HG02678 (cell line): ENCODE measurements around the gene SRBD1.
A peak's percentile ranks its signal among the peaks of the same experiment; 100 is the strongest.

Experiments
- ATAC-seq: cut with Tn5 transposase; IDR thresholded peaks from one replicate; pipeline ENCODE4 v1.9.1; 2021; ENCODE audit warnings: mild to moderate bottlenecking, moderate library complexity; ENCODE audit not compliant: unreplicated experiment

The SRBD1 gene

DNA sequence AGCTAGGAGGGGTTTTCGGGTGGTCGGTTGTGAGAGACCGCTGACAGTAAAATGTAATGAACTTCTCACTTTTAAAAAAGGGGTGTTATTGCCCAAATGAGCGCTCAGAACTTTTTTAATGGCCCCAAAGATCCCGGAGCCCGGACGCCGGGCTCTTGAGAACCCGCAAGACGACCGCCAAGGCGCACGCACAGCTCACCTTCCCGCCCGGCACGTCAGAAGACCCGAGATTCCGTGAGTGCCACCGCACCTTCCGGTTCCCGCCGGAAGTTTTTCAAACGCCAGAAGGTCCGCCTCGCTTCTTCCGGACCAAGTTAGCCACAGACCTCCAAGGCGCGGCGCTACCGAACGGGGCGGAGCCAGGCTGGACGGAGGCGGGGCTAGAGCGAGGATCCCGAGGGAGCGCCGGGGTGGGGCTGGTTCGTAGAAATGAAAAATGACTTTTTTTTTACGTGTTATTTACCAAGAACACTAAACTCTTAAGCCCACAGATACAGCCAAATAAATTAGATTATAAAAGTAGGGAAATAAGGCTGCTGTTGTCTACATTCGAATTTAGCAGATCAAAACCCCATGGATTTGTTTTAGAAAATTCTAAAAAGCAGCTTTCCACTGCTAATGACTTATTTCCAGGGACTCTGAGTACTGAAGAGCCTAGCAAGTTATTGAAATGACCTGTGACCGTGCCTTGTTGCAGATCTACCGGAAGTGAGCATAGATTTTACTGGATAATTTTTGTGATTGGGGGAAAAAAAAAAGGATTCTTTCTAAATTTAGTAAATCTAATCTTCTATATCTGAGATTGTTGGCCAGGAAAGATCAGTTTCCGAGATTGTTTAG, at the start of gene SRBD1:
TSS of gene SRBD1 (minus strand) at position 248 of the 840 bp plus-strand sequence. CDS start 5,826 bp downstream, outside the sequence.
- ATAC-seq: peak; percentile 94

- no peak for ATAC-seq
These were observed 43.2 kb upstream of the SRBD1 start for GRCh38 chr2:45654250-45654649.

- ATAC-seq: no peak
These were observed 42.3 kb upstream of the SRBD1 start for GRCh38 chr2:45653122-45653913.

DNA sequence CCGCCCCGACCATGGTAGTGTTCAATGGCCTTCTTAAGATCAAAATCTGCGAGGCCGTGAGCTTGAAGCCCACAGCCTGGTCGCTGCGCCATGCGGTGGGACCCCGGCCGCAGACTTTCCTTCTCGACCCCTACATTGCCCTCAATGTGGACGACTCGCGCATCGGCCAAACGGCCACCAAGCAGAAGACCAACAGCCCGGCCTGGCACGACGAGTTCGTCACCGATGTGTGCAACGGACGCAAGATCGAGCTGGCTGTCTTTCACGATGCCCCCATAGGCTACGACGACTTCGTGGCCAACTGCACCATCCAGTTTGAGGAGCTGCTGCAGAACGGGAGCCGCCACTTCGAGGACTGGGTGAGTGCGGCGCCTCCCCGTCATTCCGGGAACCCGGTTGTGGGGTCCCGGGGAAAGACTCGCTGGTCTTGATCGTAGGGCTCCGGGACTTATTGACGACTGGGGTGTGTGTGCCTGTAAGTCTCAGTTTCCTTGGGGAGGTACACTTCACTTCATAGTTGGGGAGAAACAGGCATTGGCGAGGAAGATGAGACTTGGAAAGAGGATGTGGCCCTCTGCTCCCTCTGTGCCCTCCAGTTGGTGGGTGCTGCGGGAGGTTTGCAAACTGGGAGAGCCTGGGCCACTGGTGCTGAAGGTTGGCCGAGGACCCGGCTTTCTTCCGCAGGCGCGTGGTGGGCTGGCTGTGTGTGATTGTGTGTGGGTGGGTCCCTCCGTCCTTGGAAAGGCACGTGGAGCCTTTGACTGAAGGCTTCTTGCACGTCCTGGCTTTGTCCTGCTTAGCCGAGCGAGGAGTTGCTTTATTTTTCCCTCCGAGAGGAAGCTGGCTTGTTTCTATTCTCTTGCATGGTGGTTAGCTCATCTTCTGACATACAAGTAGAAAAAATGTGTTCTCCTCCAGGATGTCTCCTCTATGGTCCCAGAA, 41.3 kb upstream of the SRBD1 start:
- no peak for ATAC-seq

DNA sequence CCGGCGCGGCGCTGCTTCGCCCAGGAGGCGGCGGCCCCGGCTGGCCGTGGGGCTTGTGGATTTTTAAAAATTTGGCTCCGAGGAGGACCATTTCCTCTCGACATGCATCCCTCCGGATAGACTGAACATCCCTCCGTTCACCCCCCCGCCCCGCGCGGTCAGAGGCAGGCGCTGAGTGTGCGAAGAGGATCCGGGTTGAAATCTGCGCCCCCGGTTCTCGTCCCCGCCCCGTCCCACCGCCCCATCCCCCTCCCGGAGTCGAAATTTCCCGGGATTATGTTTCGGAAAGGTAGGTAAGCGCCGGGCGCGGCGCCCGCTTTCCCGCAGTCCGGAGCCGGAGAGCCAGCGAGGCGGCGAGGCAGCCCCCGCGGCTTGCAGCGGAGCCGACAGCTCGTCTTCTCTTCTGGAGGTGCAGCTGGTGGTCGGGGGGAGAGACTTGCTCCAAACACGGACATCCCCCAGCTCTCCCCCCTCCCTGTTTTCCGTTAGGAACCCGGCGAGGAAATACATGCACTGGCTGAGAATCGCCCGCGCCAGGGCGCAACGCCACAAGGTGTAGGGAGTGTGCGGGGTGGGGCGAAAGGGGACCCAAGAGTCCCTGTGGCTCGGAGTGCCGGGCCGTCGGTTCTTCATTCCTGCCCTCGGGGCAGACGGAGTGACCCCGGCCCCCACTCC, 40.5 kb upstream of the SRBD1 start, which contains the start of gene PRKCE:
TSS of gene PRKCE (plus strand) at position 261 of the 675 bp plus-strand sequence.
- ATAC-seq: peak; percentile 19

DNA sequence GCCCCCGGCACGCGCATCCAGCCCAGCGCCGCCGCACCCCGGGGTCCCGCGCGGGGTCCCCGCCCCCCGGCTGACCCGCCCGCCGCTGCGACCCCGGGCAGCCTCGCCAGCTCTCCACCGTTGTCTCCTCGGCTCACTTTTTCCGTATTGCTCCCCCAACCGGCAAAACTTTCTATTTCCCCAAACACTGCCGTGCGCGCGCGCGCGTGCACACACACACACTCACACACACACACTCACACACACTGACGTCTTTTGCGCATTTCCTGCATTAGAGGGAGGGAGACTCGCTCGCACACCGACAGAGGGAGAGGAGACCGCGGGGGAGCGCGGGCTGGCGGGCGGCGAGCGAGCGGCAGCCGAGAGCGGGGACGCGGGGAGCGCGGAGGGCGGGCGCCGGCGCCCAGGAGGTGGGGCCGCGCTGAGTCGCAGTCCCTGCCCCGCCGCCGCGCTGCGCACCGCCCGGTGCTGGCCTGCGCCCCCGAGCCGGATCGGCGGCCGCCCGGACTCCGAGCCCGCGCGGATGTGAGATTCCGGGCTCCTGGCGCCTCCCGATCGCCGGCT, 39.9 kb upstream of the SRBD1 start:
- ATAC-seq: peak; percentile 77

GRCh38 chr2:45649858-45650811, 39.1 kb upstream of the SRBD1 start:
- ATAC-seq: peak; percentile 32

- ATAC-seq: no peak
These were observed 38.4 kb upstream of the SRBD1 start for GRCh38 chr2:45649462-45649857.

GRCh38 chr2:45648636-45649035, 37.6 kb upstream of the SRBD1 start:
- no peak for ATAC-seq

DNA sequence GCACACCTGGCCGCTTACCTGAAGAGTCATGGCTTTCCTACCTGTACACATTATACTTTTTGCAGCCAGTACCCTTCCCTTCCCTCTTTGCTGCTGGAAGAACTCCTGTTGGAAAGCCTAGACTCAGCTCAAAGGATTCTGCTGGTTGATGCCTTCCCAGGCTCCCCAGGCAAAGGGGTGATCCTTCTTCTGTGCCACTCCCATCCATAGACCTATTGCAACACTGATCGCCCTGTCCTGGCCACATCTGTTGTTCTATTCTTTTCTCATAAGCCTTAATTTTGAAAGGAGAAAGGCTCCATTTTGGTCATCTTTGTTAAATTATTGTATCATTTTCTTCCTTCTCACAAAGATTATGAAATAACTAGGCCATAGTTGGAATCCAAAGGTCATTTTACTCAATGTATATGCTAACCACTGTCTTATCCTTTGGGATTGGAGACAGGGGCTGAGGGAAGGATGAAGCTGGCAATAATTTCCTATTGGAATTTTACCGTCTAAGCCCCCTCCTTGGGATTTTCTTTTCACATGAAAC, 37.0 kb upstream of the SRBD1 start:
- no peak for ATAC-seq

GRCh38 chr2:45647356-45647755, 36.3 kb upstream of the SRBD1 start:
- no peak for ATAC-seq

DNA sequence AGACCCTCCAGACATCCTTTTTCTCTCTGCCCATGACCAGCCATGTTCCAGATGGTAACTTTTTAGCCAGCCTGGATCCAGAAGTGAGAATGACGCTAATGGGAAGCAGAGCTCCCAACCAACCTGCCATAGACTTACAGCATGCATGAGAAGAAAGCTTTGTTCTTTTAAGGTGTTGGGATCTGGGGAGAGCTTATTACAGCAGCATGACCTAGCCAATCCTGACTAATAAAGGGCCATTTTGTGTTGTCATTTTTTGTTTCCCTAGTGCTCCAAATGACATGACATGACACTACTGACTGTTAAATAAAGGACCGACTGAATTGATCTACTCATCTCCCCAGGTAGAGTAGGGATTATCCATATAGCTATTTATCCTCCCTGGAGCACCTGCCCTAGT, 35.2 kb upstream of the SRBD1 start:
- no peak for ATAC-seq

- ATAC-seq: peak; percentile 89
These were observed 32.8 kb upstream of the SRBD1 start for GRCh38 chr2:45643543-45644542.

- no peak for ATAC-seq
These were observed 32.0 kb upstream of the SRBD1 start for GRCh38 chr2:45643095-45643494.

- no peak for ATAC-seq
These were observed 29.5 kb upstream of the SRBD1 start for GRCh38 chr2:45640576-45640975.

DNA sequence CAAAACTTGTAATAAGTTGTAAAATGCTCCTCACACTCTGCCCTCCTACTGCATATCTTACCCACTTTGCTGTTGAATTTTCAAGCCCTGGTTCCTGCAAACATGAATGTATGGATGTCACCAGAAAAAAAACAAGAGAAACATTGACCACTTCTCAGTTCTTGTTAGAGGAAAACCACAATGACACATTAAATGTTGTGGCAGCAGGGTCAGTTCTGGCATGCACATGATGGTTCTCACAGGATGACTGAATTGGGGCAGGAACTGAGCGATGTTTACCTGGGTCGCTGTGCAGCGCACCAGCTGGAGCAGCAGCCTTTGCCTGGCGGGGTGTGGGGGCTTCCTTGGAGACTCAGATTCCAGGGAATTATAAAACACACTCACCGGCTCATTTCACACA, 26.4 kb upstream of the SRBD1 start:
- ATAC-seq: no peak

DNA sequence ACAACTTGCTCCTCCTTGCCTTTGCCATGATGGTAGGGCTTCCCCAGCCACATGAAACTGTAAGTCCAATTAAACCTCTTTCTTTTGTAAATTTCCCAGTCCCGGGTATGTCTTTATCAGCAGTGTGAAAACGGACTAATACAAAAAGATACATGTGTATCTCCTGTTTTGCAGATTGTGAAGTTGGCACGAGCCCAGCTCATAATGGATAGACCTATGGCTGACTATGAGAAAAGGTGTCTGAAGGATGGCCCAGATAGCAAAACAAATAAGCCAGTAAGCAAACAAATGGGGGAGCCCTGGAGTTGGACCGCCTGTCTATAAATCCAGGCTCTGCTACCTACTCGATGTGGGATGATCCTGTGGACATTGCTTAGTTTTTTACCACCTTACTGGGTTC, 24.9 kb upstream of the SRBD1 start:
- no peak for ATAC-seq
